ENCODE data around the gene DBX1. TPM values are rescaled to one million over a fixed set of nuclear protein-coding genes. Genes with fewer than 3 reads are reported as not detected.

Gene DBX1
- total RNA-seq, 1 experiment from 2014 or later: 0.15 TPM

- no peak overlapping the region for H2AK5ac ChIP-seq (ENCODE audit: insufficient read length, low read length)
- Mint-ChIP-seq H3K4me3 (no peak overlapping the region), H3K27me3 (ENCODE audit: low read depth) (no peaks in the 10 kb centered on the region), H3K9me3 (no peaks in the 10 kb centered on the region), H3K36me3 (ENCODE audit: insufficient read depth in 1 of 3, low read depth in 3 of 3) (peaks cover 35 to 59% (median 52%) of the 10 kb centered on the region in 3 experiments; a peak in 6 of 7 replicates), H3K4me1 (peaks cover 0 to 2% of the 10 kb centered on the region in 2 experiments; a peak in 2 of 4 replicates), H3K27ac (no peak overlapping the region)
- no peak for TF ChIP-seq CTCF (conservative IDR thresholded peaks at IDR 0.05)
- no peak overlapping the region for H3K14ac ChIP-seq (ENCODE audit: insufficient read depth, low read length)
- no peak overlapping the region for H3K27ac ChIP-seq (ENCODE audit: insufficient read length, low read depth, low read length)
- H3K4me1 ChIP-seq (ENCODE audit: insufficient read depth, low read length): no peaks in the 10 kb centered on the region
- no peak overlapping the region for H2AFZ ChIP-seq (ENCODE audit: low read length)
- H3T11ph ChIP-seq (ENCODE audit: low read length): no peak overlapping the region
- H3K27me3 ChIP-seq (ENCODE audit: insufficient read depth, low read length): no peaks in the 10 kb centered on the region
- no peaks in the 10 kb centered on the region for H3K9me3 ChIP-seq (ENCODE audit: control insufficient read depth, low read depth, low read length)
- no peak overlapping the region for H2BK12ac ChIP-seq (ENCODE audit: insufficient read length, low read depth, low read length)
- no peaks in the 10 kb centered on the region for H4K20me1 ChIP-seq (ENCODE audit: control insufficient read depth, insufficient read depth, insufficient read length)
- no peaks in the 10 kb centered on the region for H3K23me2 ChIP-seq (ENCODE audit: insufficient read length, low read depth, low read length, poor library complexity, severe bottlenecking)
- H3K4ac ChIP-seq (ENCODE audit: low read depth, low read length): no peak overlapping the region
- WGBS (ENCODE audit: extremely low coverage, insufficient read length, low lambda C conversion rate): no CpG with 5 or more reads among the region's 5 CpGs
- H3K23ac ChIP-seq (ENCODE audit: insufficient read length, low read depth, low read length): no peak overlapping the region
- no peak overlapping the region for H3K4me2 ChIP-seq (ENCODE audit: insufficient read depth, insufficient read length, low read length)
- H2BK20ac ChIP-seq (ENCODE audit: low read depth, low read length, poor library complexity, severe bottlenecking): no peak overlapping the region
- no peak overlapping the region for H2BK120ac ChIP-seq (ENCODE audit: low read depth, low read length, poor library complexity, severe bottlenecking)
- no peaks in the 10 kb centered on the region for H3K79me2 ChIP-seq (ENCODE audit: insufficient read depth, low read length)
- H4K5ac ChIP-seq (ENCODE audit: insufficient read length, low read depth, low read length): no peak overlapping the region
- H4K91ac ChIP-seq (ENCODE audit: insufficient read length, low read depth, low read length): no peak overlapping the region
- H2BK15ac ChIP-seq (ENCODE audit: low read depth, low read length): no peak overlapping the region
- no peak for DNase-seq
- no peak overlapping the region for H2BK5ac ChIP-seq (ENCODE audit: insufficient read length, low read length)
- no peak overlapping the region for H3K18ac ChIP-seq (ENCODE audit: insufficient read length, low read depth, low read length)
- H4K8ac ChIP-seq (replicated peaks; ENCODE audit: insufficient read length, low read depth, low read length): no peak overlapping the region
- no peak overlapping the region for H3K9ac ChIP-seq (ENCODE audit: extremely low read depth, insufficient read length, low read length)
- H3K79me1 ChIP-seq (ENCODE audit: insufficient read depth, low read depth, low read length, poor library complexity, severe bottlenecking): no peaks in the 10 kb centered on the region
- no peak overlapping the region for H3K56ac ChIP-seq (ENCODE audit: insufficient read length, low read depth, low read length)
Observed at GRCh38 chr11:20117291-20117690, 43.0 kb downstream of the DBX1 start.
